Right lobe of liver (tissue), 4 donors: ENCODE measurements around the gene RBM15B.

Experiments used
- POLR2A ChIP-seq: fragments of 450-650 bp; IDR thresholded peaks from one replicate; pipeline ENCODE4 v1.6.1; 2017; ENCODE audit warnings: antibody characterized with exemption, mild to moderate bottlenecking
- TF ChIP-seq, protein P1 (sequence below), 4 donors: fragments of 200-600 bp in 3 of 4; fragments of 450-650 bp in 1 of 4; IDR thresholded peaks; one replicate each; pipeline versions ENCODE4 v1.5.1 to v1.8.0; 2016 to 2022; ENCODE audit warnings: antibody characterized with exemption in 4 of 4, mild to moderate bottlenecking in 2 of 4
- donor health status: DM: no; HTN: no; CAD: no.
- donor health status: DM: no; HTN: no; CAD: no.
- donor health status: DM: no; HTN: yes; CAD: no.

DNA sequence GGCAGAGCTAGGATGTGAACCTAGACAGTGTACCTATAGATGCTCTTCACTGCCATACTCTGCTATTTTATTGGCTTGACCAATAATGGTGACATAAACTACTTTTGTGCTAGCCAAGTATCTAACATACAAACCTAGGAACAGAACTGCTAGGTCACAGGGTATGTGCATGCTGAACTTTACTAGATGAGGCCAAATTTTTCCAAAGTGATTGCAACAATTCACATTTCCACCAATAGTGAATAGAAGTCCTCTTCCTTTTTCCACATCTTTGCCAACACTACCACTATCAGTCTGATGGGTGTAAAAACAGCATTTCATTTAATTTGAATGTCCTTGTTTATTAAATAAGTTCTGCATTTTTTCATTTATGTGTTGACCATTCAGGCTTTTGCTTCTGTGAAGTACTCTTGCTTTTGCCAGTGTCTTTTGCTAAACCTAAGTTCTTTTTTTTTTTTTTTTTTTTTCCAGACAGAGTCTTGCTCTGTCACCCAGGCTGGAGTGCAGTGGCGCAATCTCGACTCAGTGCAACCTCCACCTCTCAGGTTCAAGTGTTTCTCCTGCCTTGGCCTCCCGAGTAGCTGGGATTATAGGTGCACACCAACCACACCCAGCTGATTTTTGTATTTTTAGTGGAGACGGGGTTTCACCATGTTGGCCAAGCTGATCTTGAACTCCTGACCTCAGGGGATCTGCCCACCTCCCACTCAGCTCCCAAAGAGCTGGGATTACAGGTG, 54.6 kb downstream of the RBM15B start:
- TF ChIP-seq POLR2A, result no peak
- TF ChIP-seq, protein P1, sequence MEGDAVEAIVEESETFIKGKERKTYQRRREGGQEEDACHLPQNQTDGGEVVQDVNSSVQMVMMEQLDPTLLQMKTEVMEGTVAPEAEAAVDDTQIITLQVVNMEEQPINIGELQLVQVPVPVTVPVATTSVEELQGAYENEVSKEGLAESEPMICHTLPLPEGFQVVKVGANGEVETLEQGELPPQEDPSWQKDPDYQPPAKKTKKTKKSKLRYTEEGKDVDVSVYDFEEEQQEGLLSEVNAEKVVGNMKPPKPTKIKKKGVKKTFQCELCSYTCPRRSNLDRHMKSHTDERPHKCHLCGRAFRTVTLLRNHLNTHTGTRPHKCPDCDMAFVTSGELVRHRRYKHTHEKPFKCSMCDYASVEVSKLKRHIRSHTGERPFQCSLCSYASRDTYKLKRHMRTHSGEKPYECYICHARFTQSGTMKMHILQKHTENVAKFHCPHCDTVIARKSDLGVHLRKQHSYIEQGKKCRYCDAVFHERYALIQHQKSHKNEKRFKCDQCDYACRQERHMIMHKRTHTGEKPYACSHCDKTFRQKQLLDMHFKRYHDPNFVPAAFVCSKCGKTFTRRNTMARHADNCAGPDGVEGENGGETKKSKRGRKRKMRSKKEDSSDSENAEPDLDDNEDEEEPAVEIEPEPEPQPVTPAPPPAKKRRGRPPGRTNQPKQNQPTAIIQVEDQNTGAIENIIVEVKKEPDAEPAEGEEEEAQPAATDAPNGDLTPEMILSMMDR (IDR thresholded peaks at IDR 0.05), result no peak
